ENCODE data around the gene KHK. TPM values are rescaled to one million over a fixed set of nuclear protein-coding genes. Genes with fewer than 3 reads are reported as not detected.

Gene KHK
- total and polyA plus RNA-seq, 9 of the 15 experiments (the other 6 are each of a cell fraction or from before 2014, with no cell fraction given): 1.5 to 10.7 (median 5.2) TPM

GRCh38 chr2:27123302-27124150 lies 37.0 kb downstream of the KHK start, which contains the start of gene ABHD1 (continued):
- no peak for TF ChIP-seq BDP1 (IDR thresholded peaks at IDR 0.05; ENCODE audit: insufficient read depth, insufficient read length)
- no peak for TF ChIP-seq ZEB2 (IDR thresholded peaks at IDR 0.05)
- TF ChIP-seq HNRNPLL (IDR thresholded peaks at IDR 0.05; ENCODE audit: low read depth, low read length, poor library complexity, severe bottlenecking): peak; percentile 52
- no peak for TF ChIP-seq SAFB2 (IDR thresholded peaks at IDR 0.05; ENCODE audit: borderline replicate concordance, low read depth, low read length, severe bottlenecking)
- TF ChIP-seq RNF2 (IDR thresholded peaks at IDR 0.05): no peak
- TF ChIP-seq ZNF75A (CRISPR knock-in tag; IDR thresholded peaks at IDR 0.05): no peak
- TF ChIP-seq PKNOX1 (IDR thresholded peaks at IDR 0.05): peak; percentile 58; the same call in 1 of the 2 replicates
- TF ChIP-seq ZNF407 (IDR thresholded peaks at IDR 0.05; ENCODE audit: low read depth): no peak
- TF ChIP-seq THAP7 (CRISPR knock-in tag; IDR thresholded peaks at IDR 0.05): no peak
- TF ChIP-seq GATA2 (CRISPR knock-in tag; IDR thresholded peaks at IDR 0.05): no peak
- no peak for TF ChIP-seq TEAD2 (tag; IDR thresholded peaks at IDR 0.05)
- TF ChIP-seq YY1 (IDR thresholded peaks at IDR 0.05; ENCODE audit: borderline replicate concordance in 1 of 3, control insufficient read depth in 1 of 3, extremely low read depth in 1 of 3, insufficient read depth in 3 of 3, insufficient read length in 1 of 3, insufficient replicate concordance in 2 of 3, low read depth in 1 of 3, low read length in 2 of 3): peak; percentile 70 to 91 (median 85)
- no peak for TF ChIP-seq HNRNPK (IDR thresholded peaks at IDR 0.05; ENCODE audit: low read depth, low read length, poor library complexity, severe bottlenecking)
- no peak for TF ChIP-seq SIN3A (IDR thresholded peaks at IDR 0.05; ENCODE audit: borderline replicate concordance in 2 of 2, control insufficient read depth in 1 of 2, low read depth in 2 of 2, low read length in 2 of 2)
- TF ChIP-seq THRA (IDR thresholded peaks at IDR 0.05): no peak
